Measurements from ENCODE around the gene GBX2. TPM values are rescaled to one million over a fixed set of nuclear protein-coding genes. Genes with fewer than 3 reads are reported as not detected.
A peak's percentile ranks its signal among the peaks of the same experiment; 100 is the strongest.

Gene GBX2
- total and polyA plus RNA-seq, 2 experiments from 2014 or later = 0.99 to 1.3 TPM

DNA sequence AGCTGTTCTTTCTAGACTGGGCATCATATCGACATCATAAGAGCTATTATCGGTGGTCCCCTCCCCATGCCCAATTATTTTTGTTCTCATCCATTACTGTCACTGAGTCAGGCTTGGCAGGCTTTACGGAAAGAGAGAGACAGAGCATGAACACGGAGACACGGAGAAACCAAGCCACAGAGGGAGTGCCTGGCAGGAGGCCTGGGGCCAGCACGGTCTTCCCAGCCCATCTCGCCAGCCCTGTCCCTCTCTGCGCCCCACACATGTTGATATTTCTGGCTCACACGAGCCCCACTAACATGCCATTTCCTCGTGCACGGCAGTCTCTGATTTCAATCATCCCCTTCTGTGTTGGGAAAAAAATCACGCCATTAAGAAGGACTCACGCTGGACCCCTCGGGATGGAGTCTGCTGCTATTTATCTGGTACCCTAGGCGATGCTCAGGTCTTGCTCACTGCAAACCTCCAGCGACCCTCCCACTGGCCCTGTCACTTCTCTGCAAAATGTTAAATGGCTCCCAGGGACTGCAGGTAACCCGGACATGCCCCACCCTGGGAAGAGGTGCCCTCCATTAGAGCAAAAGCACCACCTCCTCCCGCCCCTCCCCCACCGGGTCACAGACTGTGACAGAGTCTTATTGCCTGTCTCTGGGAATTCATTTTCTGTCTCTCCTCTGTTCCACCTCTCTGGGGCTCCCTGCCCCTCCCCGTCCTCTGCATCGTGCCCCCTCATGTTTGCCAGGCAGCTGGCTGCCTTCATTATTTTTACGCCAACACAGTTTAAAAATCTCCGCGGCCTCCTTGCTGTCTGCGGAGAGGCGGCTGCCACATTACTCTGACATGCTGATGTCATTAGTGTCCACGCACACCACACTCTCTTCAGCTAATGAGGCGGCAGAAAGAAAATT is 40.1 kb upstream of the GBX2 start:
- Histone ChIP-seq H2AFZ (peak overlapping the region; percentile 72; the same call in 1 of the 2 replicates), H3K27ac (ENCODE audit: low read depth) (no peak overlapping the region), H3F3A (replicated peaks; ENCODE audit: low read depth) (no peaks in the 10 kb centered on the region), H3K36me3 (ENCODE audit: insufficient read depth) (no peaks in the 10 kb centered on the region), H4K20me1 (replicated peaks; ENCODE audit: insufficient read depth) (no peaks in the 10 kb centered on the region), H3K4me1 (ENCODE audit: insufficient read depth) (peaks cover 4% of the 10 kb centered on the region; the same call in 1 of the 2 replicates), H3K9me2 (ENCODE audit: insufficient read depth) (no peaks in the 10 kb centered on the region), H3K27me3 (ENCODE audit: insufficient read depth) (no peaks in the 10 kb centered on the region), H3K4me2 (no peak overlapping the region), H3K4me3 (no peak overlapping the region), H3K79me2 (replicated peaks; ENCODE audit: insufficient read depth) (no peaks in the 10 kb centered on the region)
- TF ChIP-seq EZH2 (IDR thresholded peaks at IDR 0.05; ENCODE audit: low read depth, unreplicated experiment) (no peak), ZNF114 (CRISPR knock-in tag; IDR thresholded peaks at IDR 0.05) (no peak), CREB1 (CRISPR knock-in tag; IDR thresholded peaks at IDR 0.05; ENCODE audit: low read depth) (no peak)
- TF ChIP-seq, protein P1, sequence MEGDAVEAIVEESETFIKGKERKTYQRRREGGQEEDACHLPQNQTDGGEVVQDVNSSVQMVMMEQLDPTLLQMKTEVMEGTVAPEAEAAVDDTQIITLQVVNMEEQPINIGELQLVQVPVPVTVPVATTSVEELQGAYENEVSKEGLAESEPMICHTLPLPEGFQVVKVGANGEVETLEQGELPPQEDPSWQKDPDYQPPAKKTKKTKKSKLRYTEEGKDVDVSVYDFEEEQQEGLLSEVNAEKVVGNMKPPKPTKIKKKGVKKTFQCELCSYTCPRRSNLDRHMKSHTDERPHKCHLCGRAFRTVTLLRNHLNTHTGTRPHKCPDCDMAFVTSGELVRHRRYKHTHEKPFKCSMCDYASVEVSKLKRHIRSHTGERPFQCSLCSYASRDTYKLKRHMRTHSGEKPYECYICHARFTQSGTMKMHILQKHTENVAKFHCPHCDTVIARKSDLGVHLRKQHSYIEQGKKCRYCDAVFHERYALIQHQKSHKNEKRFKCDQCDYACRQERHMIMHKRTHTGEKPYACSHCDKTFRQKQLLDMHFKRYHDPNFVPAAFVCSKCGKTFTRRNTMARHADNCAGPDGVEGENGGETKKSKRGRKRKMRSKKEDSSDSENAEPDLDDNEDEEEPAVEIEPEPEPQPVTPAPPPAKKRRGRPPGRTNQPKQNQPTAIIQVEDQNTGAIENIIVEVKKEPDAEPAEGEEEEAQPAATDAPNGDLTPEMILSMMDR (conservative IDR thresholded peaks at IDR 0.05; ENCODE audit: low read depth in 2 of 2) = no peak
- Mint-ChIP-seq H3K27ac (no peak overlapping the region), H3K4me3 (no peak overlapping the region), H3K36me3 (ENCODE audit: low read depth) (no peaks in the 10 kb centered on the region), H3K27me3 (ENCODE audit: insufficient read depth, low read depth, poor library complexity) (peaks cover 14% of the 10 kb centered on the region), H3K4me1 (peaks cover 20% of the 10 kb centered on the region), H3K9me3 (peaks cover 3% of the 10 kb centered on the region; the same call in 1 of the 3 replicates)
- no peak for DNase-seq (ENCODE audit: low spot score)
- no peak for ATAC-seq

DNA sequence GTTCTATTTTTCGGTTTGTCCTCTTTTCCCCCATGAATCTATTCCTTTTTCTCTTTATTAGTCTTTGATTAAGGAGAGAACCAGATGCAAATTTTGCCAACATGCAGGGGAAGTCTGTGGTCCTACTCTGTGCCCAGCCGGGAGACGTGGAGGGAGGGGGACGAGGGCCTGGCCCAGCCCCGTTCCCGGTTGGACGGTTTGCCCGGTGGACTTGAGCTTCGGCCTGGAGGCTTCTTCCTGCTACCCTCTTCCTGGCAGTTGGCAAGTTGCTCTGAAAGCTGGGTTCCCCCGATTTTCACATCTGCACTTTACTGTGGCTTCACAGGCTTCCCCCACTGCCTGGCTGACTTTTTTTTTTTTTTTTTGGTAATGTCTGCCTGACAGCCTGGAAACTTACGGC is 39.3 kb upstream of the GBX2 start:
- H3K27me3 Mint-ChIP-seq (ENCODE audit: insufficient read depth, low read depth, poor library complexity) = peaks cover 14% of the 10 kb centered on the region

More for the DNA sequence above, 39.3 kb upstream of the GBX2 start:
- Histone ChIP-seq H3K36me3 (ENCODE audit: insufficient read depth) (no peaks in the 10 kb centered on the region), H4K20me1 (replicated peaks; ENCODE audit: insufficient read depth) (no peaks in the 10 kb centered on the region), H3K27me3 (ENCODE audit: insufficient read depth) (no peaks in the 10 kb centered on the region), H3K4me3 (no peak overlapping the region), H2AFZ (no peak overlapping the region), H3K4me2 (no peak overlapping the region), H3K27ac (ENCODE audit: low read depth) (no peak overlapping the region), H3K9me2 (ENCODE audit: insufficient read depth) (no peaks in the 10 kb centered on the region), H3F3A (replicated peaks; ENCODE audit: low read depth) (no peaks in the 10 kb centered on the region), H3K4me1 (ENCODE audit: insufficient read depth) (peaks cover 4% of the 10 kb centered on the region; the same call in 1 of the 2 replicates), H3K79me2 (replicated peaks; ENCODE audit: insufficient read depth) (no peaks in the 10 kb centered on the region)
- Mint-ChIP-seq H3K27ac (no peak overlapping the region), H3K9me3 (peaks cover 3% of the 10 kb centered on the region; the same call in 1 of the 3 replicates), H3K36me3 (ENCODE audit: low read depth) (no peaks in the 10 kb centered on the region), H3K4me1 (peaks cover 20% of the 10 kb centered on the region), H3K4me3 (no peak overlapping the region)
- DNase-seq (ENCODE audit: low spot score) (no peak), ATAC-seq (no peak)
- TF ChIP-seq, protein P2, sequence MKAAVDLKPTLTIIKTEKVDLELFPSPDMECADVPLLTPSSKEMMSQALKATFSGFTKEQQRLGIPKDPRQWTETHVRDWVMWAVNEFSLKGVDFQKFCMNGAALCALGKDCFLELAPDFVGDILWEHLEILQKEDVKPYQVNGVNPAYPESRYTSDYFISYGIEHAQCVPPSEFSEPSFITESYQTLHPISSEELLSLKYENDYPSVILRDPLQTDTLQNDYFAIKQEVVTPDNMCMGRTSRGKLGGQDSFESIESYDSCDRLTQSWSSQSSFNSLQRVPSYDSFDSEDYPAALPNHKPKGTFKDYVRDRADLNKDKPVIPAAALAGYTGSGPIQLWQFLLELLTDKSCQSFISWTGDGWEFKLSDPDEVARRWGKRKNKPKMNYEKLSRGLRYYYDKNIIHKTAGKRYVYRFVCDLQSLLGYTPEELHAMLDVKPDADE (IDR thresholded peaks at IDR 0.05) = no peak
- TF ChIP-seq, protein P3, sequence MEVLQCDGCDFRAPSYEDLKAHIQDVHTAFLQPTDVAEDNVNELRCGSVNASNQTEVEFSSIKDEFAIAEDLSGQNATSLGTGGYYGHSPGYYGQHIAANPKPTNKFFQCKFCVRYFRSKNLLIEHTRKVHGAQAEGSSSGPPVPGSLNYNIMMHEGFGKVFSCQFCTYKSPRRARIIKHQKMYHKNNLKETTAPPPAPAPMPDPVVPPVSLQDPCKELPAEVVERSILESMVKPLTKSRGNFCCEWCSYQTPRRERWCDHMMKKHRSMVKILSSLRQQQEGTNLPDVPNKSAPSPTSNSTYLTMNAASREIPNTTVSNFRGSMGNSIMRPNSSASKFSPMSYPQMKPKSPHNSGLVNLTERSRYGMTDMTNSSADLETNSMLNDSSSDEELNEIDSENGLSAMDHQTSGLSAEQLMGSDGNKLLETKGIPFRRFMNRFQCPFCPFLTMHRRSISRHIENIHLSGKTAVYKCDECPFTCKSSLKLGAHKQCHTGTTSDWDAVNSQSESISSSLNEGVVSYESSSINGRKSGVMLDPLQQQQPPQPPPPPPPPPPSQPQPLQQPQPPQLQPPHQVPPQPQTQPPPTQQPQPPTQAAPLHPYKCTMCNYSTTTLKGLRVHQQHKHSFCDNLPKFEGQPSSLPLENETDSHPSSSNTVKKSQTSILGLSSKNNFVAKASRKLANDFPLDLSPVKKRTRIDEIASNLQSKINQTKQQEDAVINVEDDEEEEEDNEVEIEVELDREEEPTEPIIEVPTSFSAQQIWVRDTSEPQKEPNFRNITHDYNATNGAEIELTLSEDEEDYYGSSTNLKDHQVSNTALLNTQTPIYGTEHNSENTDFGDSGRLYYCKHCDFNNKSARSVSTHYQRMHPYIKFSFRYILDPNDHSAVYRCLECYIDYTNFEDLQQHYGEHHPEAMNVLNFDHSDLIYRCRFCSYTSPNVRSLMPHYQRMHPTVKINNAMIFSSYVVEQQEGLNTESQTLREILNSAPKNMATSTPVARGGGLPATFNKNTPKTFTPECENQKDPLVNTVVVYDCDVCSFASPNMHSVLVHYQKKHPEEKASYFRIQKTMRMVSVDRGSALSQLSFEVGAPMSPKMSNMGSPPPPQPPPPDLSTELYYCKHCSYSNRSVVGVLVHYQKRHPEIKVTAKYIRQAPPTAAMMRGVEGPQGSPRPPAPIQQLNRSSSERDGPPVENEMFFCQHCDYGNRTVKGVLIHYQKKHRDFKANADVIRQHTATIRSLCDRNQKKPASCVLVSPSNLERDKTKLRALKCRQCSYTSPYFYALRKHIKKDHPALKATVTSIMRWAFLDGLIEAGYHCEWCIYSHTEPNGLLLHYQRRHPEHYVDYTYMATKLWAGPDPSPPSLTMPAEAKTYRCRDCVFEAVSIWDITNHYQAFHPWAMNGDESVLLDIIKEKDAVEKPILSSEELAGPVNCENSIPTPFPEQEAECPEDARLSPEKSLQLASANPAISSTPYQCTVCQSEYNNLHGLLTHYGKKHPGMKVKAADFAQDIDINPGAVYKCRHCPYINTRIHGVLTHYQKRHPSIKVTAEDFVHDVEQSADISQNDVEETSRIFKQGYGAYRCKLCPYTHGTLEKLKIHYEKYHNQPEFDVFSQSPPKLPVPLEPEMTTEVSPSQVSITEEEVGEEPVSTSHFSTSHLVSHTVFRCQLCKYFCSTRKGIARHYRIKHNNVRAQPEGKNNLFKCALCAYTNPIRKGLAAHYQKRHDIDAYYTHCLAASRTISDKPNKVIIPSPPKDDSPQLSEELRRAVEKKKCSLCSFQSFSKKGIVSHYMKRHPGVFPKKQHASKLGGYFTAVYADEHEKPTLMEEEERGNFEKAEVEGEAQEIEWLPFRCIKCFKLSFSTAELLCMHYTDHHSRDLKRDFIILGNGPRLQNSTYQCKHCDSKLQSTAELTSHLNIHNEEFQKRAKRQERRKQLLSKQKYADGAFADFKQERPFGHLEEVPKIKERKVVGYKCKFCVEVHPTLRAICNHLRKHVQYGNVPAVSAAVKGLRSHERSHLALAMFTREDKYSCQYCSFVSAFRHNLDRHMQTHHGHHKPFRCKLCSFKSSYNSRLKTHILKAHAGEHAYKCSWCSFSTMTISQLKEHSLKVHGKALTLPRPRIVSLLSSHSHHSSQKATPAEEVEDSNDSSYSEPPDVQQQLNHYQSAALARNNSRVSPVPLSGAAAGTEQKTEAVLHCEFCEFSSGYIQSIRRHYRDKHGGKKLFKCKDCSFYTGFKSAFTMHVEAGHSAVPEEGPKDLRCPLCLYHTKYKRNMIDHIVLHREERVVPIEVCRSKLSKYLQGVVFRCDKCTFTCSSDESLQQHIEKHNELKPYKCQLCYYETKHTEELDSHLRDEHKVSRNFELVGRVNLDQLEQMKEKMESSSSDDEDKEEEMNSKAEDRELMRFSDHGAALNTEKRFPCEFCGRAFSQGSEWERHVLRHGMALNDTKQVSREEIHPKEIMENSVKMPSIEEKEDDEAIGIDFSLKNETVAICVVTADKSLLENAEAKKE (CRISPR knock-in tag; IDR thresholded peaks at IDR 0.05) = no peak
